Type B pancreatic cell (in vitro differentiated cells): ENCODE measurements around the gene OTOR. TPM values are rescaled to one million over a fixed set of nuclear protein-coding genes. Genes with fewer than 3 reads are reported as not detected.

Experiments
- DNase-seq: peaks from one replicate; pipeline ENCODE4 v3.0.0; 2021; ENCODE audit warnings: mixed read lengths; ENCODE audit not compliant: unreplicated experiment; ENCODE audit errors: extremely low spot score
- H3K27ac Mint-ChIP-seq: 2 replicates; pipeline ENCODE4 v1.8.0; 2021; ENCODE audit warnings: mild to moderate bottlenecking, mixed read lengths
- H3K27me3 Mint-ChIP-seq: 2 replicates; pipeline ENCODE4 v1.8.0; 2021; ENCODE audit warnings: mixed read lengths
- H3K36me3 Mint-ChIP-seq: 2 replicates; pipeline ENCODE4 v1.8.0; 2021; ENCODE audit warnings: mixed read lengths
- H3K4me1 Mint-ChIP-seq: one replicate; pipeline ENCODE4 v1.8.0; 2021; ENCODE audit warnings: mixed read lengths; ENCODE audit not compliant: unreplicated experiment
- H3K4me3 Mint-ChIP-seq: 2 replicates; pipeline ENCODE4 v1.8.0; 2021; ENCODE audit warnings: mild to moderate bottlenecking, mixed read lengths
- H3K9me3 Mint-ChIP-seq: 2 replicates; pipeline ENCODE4 v1.8.0; 2021; ENCODE audit warnings: mixed read lengths
- total RNA-seq: library from RNA; stranded (reverse); gene quantifications from 2 replicates; pipeline ENCODE4 v1.2.1, GENCODE V29; 2021; ENCODE audit warnings: low replicate concordance
- TF ChIP-seq, protein P1 (sequence below): fragments of 200-600 bp; sonication (generic); conservative IDR thresholded peaks from 2 replicates; pipeline ENCODE4 v1.5.0; 2021; ENCODE audit warnings: antibody characterized with exemption, mild to moderate bottlenecking

The OTOR gene
- total RNA-seq, 1 donor from 2014 or later, result not detected

DNA sequence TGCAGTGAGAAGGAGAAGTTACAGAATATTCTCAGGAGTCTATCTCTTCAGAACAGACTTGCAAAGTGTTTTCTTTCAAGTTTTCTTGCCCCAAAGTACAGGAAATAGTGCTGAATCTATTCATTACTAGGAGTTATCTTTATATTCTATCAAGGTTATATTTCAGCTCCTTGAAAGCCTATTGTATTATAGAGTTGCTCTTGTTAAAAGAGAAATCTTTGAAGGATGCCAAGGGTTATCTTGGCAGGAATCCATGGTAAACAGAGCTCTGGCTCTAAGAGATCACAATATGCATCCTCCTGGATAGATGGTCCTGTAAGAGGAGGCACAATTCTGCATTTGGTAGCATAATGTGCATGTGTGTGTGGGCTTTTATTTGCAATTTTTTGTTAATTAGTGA, 39.6 kb upstream of the OTOR start:
- DNase-seq, result no peak
- peaks cover 9% of the 10 kb centered on the region for H3K4me1 Mint-ChIP-seq
- no peaks in the 10 kb centered on the region for H3K36me3 Mint-ChIP-seq
- H3K27me3 Mint-ChIP-seq, result peaks cover 5% of the 10 kb centered on the region
- no peak overlapping the region for H3K27ac Mint-ChIP-seq
- H3K9me3 Mint-ChIP-seq, result peaks cover 10% of the 10 kb centered on the region
- no peak overlapping the region for H3K4me3 Mint-ChIP-seq
- TF ChIP-seq, protein P1, sequence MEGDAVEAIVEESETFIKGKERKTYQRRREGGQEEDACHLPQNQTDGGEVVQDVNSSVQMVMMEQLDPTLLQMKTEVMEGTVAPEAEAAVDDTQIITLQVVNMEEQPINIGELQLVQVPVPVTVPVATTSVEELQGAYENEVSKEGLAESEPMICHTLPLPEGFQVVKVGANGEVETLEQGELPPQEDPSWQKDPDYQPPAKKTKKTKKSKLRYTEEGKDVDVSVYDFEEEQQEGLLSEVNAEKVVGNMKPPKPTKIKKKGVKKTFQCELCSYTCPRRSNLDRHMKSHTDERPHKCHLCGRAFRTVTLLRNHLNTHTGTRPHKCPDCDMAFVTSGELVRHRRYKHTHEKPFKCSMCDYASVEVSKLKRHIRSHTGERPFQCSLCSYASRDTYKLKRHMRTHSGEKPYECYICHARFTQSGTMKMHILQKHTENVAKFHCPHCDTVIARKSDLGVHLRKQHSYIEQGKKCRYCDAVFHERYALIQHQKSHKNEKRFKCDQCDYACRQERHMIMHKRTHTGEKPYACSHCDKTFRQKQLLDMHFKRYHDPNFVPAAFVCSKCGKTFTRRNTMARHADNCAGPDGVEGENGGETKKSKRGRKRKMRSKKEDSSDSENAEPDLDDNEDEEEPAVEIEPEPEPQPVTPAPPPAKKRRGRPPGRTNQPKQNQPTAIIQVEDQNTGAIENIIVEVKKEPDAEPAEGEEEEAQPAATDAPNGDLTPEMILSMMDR, result no peak

DNA sequence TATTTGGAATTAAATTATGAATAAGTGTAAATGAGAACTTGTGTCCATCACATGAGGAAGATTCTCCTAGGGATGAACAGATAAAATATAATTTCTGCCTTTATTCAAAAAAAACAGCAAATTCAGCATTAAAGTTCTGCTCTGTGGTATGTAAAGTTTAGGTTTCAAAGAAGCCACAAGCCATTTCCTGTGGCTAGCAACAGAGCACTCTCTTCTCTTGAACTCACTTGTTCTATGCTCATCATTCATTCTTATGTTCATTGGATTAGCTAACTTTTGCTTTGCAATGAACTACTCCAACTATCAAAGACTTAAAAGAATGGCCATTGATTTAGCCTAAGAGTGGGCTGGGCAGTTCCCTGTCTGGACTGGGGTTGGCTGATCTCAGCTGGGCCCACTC, 39.1 kb upstream of the OTOR start:
- H3K27ac Mint-ChIP-seq, result no peak overlapping the region
- H3K9me3 Mint-ChIP-seq, result peaks cover 10% of the 10 kb centered on the region
- DNase-seq, result no peak
- H3K4me1 Mint-ChIP-seq, result peaks cover 9% of the 10 kb centered on the region
- TF ChIP-seq, protein P1, result no peak
- H3K36me3 Mint-ChIP-seq, result no peaks in the 10 kb centered on the region
- H3K27me3 Mint-ChIP-seq, result peaks cover 5% of the 10 kb centered on the region
- H3K4me3 Mint-ChIP-seq, result no peak overlapping the region

DNA sequence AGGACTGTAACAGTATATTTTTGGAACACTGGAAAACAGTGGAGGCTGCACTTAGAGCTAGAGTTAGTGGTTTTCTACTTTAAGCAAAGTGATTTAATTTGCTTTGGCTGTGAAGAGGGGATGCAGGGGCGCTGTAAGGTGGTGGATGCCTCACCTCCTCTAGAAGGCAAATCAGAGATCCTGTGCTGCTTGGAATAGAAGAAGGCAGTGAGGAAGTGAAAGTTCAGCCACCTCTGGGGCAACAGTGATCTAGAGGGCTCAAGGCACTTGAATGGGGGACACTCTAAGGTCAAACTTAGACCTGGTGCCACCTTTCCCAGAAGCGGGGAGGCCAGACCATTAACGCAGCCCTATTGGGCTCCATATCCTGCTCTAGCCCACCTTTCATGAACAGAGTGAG, 37.4 kb upstream of the OTOR start:
- TF ChIP-seq, protein P1, result no peak
- DNase-seq, result no peak
- Mint-ChIP-seq H3K36me3 (no peaks in the 10 kb centered on the region), H3K27me3 (peaks cover 5% of the 10 kb centered on the region), H3K4me3 (no peak overlapping the region), H3K27ac (no peak overlapping the region), H3K4me1 (peaks cover 9% of the 10 kb centered on the region), H3K9me3 (peaks cover 5% of the 10 kb centered on the region)

DNA sequence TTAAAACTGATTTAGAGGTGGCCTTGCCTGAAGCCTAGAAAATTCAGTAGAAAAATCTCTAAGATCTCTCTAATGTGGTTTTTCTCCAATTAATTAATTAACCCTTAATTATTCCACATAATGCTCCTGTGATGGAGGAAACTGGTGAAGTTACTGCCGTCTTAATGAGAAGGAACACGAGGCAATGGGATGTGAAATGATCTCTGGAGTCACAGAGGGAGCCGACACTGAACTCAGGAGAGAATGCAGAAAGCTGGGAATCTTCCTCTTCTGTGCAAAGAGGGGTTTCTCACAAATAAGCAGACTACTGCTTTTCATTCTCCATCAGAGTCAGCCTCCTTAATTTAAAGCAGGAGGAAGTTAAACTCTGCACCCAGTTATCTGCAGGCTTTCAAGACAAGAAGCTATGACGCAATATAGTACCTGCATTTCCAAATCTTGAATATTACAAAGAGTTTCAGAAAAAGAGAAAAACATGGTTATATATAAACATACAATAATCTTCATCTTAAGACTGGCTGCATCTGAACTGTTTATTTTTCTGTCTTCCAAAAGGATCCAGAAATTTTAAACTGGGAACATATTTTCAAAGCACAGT, 36.4 kb upstream of the OTOR start:
- no peak overlapping the region for H3K27ac Mint-ChIP-seq
- TF ChIP-seq, protein P1, result no peak
- H3K27me3 Mint-ChIP-seq, result peaks cover 2% of the 10 kb centered on the region
- peaks cover under 1% of the 10 kb centered on the region for H3K9me3 Mint-ChIP-seq
- no peak overlapping the region for H3K4me3 Mint-ChIP-seq
- DNase-seq, result no peak
- H3K4me1 Mint-ChIP-seq, result peaks cover 9% of the 10 kb centered on the region
- no peaks in the 10 kb centered on the region for H3K36me3 Mint-ChIP-seq

DNA sequence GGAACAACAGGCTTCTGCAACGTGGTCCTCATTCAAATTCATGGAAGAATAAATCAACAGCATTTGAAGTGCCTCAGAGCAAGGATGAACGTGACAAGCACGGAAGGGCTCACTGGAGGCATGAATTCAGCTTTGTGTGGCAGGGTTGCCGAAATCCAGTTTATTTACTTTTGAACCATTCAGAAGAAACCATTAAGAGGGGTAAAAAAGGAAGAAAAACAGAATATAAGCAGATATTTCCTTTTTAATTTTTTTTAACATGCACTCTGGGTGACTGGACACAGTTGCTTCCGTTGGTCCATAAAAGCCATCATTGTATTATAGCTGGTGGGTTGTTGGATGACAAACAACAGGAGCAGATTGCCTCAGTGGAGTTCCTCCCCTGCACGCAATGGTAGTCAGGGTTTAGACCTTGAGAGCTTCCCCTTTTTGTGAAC, 35.6 kb upstream of the OTOR start:
- Mint-ChIP-seq H3K4me1 (peaks cover 9% of the 10 kb centered on the region), H3K27me3 (peaks cover 2% of the 10 kb centered on the region), H3K4me3 (no peak overlapping the region), H3K27ac (no peak overlapping the region), H3K36me3 (no peaks in the 10 kb centered on the region), H3K9me3 (no peaks in the 10 kb centered on the region)
- TF ChIP-seq, protein P1, result no peak
- DNase-seq, result no peak

DNA sequence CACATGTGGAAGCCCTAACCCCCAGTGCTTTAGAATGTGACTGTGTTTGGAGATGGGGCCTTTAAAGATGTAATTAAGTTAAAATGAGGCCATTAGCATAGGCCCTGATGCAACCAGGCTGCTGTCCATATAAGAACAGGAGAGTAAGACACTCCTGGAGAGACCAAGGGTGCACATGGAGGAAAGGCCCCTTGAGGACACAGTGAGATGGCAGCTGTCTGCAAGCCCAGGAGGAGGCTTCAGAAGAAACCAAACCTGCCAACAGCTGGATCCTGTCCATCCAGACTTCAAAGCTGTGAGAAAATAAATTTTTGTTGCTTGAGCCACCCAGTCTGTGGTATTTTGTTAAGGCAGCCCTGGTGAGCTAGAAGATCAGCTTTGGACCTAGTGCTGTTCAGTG, 35.1 kb upstream of the OTOR start:
- peaks cover 2% of the 10 kb centered on the region for H3K27me3 Mint-ChIP-seq
- TF ChIP-seq, protein P1, result no peak
- H3K4me3 Mint-ChIP-seq, result no peak overlapping the region
- peaks cover 9% of the 10 kb centered on the region for H3K4me1 Mint-ChIP-seq
- DNase-seq, result no peak
- no peaks in the 10 kb centered on the region for H3K9me3 Mint-ChIP-seq
- no peaks in the 10 kb centered on the region for H3K36me3 Mint-ChIP-seq
- H3K27ac Mint-ChIP-seq, result no peak overlapping the region
